Ureter (tissue), 1 donor: Measurements from ENCODE around the gene CACNA1H. TPM values are rescaled to one million over a fixed set of nuclear protein-coding genes. Genes with fewer than 3 reads are reported as not detected.

ENCODE experiments used
- DNase-seq: peaks from one replicate; pipeline ENCODE4 v3.0.0-alpha.2; 2020; ENCODE audit warnings: low spot score
- total RNA-seq: library from RNA; stranded (reverse); gene quantifications from one replicate; pipeline ENCODE4 v1.2.4, GENCODE V29; 2023
- donor health status: DM: yes; HTN: yes; CAD: no.

CACNA1H gene
- total RNA-seq, 1 donor from 2014 or later, result 24.4 TPM

DNA sequence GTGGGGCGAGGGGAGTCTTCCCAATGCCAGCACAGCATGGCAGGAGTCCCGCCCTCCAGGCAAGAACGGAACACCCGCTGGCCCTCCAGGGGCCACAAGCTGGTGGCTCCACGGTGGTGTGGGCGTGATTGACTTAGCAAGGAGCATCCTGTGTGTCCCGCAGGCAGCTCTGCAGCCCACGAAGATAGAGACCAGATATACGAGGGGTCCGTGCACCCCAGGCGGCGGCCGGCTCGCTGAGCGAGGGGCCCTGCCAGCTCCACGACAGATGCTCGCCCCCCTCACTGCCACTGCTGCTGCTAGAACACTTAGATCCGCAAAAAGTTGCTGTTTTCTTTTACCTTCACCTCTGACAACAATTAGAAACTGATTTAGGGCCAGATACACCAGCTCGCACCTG is 10.0 kb upstream of the CACNA1H start:
- DNase-seq, result no peak

DNA sequence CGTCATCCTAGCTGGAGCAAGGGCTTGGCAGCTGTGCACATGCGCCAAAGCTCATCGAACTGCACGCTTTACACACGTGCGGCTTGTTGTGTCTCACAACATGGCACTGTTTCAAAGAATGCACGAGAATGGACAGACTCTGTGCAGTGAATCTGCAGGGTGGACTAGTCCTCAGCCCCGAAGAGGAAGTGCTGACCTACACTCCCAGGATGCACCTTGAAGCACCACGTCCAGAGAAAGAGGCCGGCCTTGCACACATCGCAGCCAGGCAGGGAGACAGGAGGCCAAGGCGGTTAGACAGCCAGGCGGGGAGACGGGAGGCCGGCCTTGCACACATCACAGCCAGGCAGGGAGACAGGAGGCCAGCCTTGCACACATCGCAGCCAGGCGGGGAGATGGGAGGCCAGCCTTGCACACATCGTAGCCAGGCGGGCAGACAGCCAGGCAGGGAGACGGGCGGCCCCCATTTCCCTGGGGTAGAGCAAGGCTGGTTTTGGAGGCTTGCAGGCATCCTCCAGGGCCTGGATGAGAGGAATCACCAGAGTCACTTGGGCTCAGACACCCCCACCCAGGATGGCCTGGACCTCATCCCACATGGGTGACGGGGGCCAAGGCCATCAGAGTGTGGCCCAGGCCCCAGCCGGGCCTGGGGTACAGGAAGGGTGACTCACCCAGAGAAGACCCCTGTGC is 9.0 kb upstream of the CACNA1H start:
- no peak for DNase-seq

DNA sequence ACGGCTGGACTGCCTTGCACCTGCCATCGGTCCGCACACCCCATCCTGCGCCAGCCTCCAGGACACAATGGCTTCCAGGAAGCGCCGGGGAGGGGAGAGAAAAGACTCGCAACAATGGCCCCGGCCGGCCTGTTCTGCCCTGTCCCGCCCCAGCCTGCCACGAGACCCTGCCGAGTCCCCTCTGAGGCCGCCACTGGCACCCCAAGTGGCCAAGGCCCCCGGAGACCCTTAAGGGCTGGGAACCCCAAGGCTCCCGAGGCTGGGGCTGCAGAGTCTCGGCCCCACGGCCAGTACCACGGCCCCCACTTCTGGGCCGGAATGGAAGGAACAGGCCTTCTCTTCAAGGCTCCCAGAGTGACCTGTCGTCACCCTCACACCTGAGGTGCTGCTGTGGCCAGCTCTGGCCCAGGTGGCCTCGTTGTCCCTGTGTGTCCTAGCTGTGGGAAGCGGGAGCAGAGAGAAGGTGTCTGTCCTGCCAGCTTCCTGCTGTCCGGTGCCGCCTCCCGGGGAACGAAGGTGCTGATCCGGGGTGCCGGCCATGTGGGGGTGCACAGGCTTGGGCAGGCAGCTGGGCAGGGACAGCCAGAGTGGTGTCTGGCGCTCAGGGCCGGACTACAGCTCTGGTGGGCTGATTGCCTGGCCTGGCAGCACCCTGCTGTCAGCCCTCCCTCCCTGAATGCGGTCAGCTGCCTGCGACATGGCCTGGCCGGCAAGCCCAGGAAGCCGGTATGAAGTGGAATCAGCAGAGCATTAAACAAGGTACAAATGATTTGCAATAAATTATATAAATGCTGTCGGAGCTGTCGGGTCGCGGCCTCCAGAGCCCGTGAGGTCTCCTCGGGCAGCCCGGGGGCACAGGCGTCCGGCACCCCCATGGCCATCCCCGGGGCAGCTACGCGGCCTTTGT is 8.2 kb upstream of the CACNA1H start:
- no peak for DNase-seq

DNA sequence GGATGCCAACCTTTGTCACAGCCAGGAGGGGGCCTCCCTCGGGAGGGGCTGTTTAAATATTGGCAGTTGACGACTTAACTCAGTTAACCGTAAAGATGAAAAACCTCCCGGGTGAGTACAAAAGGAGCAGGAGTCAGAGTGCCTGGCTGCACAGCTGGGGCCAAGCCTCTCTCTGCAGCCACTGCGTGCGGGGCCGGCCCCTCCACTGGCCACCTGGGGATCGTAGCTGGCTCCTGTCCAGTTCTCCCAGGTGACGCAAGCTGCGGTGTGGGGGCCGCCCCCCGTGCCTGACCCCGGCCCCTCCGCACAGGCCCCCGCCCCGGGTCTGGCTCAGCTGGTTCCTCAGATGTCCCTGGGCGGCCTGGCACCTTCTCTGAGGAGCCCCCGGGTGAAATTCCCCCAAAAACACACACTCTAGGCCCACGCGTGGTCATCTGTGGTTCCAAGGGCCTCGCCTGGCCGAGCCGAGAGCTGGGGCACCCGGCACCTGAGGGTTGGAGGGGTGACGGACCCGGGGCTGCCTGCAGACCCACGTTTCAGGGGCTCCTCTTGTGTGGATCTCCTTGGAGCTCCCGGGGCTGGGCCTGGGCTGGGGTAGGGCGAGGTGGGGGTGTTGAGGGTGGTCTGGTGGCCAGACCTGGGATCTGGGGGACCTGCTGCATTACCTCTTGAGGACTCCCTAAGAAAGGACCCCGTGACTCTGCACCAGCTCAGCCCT is 7.4 kb upstream of the CACNA1H start:
- DNase-seq, result no peak

DNA sequence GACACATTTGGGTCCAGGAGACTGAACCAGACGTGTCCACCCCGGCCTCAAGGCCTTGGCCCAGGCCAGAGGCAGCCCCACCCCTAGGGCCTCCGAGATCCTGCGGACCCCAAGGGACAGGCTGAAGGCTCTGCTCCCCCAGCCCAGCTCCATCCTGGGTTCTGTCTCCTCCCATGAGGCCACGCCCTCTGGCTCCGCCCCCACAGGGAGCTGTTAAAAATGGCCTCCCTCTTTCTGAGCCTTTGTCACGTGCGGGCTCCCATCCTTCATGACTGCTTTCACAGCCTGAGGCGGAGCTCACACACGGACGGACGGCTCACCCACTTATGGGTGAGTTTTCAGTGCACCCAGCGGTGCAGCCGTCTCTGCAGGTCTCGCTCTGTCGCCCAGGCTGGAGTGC is 6.5 kb upstream of the CACNA1H start:
- no peak for DNase-seq

DNA sequence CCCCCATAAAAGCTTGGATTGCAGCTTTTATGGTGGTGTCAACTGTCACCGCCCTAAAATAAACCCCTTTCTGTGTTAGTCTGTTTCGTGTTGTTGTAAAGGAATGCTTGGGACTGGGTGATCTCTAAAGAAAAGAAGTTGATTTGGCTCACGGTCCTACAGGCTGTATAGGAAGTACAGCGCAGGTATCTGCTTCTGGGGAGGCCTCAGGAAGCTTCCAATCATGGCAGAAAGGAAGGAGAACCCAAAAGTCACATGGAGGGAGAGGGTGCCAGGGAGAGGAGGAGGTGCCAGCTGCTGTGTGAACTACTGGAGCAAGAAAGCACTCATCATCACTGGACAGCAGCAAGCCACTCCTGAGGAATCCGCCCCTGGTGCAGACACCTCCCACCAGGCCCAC is 5.9 kb upstream of the CACNA1H start:
- DNase-seq, result no peak

DNA sequence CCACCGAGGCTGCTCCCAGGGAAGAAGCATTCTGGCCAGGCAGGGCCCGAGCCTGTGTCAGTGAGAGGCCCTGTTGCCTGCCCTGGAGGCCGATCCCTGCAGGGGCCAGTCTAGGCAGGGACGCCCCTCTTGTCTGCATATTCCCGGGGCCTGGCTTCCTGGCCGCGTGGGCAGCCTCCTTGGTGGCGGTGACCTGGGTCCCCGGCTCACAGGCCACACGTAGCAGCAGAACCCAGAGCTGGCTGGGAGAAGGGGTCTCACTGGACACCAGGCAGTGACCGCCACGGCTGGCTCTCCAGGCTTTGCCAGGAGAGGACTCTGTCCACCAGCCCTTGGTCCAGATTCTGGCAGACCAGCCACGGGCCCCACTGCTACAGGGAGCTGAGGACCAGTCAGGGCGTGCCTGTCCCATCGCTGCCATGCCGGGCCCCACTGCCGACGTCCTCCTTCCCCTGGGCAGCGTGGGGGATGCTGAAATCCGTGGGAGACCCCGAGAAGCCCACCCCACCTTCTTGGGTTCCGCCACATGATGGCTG is 3.7 kb upstream of the CACNA1H start:
- DNase-seq, result no peak

DNA sequence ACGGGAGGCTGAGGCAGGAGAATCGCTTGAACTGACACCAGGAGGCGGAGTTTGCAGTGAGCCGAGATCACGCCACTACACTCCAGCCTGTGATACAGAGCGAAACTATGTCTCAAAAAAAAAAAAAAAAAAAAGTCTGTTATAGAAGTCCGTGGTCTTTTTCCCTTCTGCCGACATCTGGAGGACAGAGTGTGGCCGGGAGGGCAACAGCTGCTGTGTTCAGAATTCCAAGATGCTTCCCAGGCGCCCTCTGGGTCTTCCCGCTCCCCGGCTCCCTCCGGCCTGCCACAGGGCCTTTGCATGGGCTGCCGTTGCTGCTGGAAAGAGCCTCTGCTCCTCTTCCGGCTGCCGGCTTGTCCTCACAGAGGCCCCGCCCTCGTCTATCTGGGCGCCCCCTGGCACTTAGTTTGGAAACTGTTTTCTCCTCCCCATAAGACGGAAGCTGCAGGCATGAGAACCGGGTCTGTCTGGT is 2.4 kb upstream of the CACNA1H start:
- no peak for DNase-seq

DNA sequence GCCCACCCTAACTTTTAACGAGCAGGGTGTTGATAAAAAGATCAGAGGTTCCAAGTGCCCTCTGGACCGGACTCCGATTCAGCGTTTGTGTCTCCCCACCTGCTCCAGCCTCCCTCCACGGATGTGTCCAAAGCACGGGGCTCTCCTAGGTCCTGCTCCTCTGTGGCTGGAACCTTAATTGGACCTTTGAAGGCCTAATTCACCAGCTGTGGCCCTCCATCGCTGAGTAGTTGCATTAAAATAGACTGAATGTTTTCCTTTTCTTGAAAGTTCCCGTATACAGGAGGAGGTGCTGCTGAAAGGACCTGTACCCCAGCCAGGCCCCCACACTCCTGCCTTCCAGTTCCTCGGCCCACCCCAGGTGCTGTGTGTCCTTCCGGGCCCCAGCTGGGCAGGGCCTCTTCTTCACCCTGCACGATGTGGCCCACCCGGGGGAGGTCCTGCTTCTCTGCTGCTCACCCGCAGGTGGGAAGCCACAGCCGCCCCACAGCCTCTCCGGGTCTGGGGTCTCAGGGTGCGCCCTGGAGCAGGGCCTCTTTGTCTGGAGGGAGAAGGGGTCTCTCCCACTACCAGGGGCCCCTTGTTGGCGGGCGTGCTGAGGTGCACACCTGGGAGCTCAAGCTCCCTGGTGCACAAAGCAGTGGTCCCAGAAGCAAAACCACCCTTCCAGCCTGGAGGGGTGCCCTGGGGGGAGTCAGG is 1.3 kb upstream of the CACNA1H start:
- no peak for DNase-seq

DNA sequence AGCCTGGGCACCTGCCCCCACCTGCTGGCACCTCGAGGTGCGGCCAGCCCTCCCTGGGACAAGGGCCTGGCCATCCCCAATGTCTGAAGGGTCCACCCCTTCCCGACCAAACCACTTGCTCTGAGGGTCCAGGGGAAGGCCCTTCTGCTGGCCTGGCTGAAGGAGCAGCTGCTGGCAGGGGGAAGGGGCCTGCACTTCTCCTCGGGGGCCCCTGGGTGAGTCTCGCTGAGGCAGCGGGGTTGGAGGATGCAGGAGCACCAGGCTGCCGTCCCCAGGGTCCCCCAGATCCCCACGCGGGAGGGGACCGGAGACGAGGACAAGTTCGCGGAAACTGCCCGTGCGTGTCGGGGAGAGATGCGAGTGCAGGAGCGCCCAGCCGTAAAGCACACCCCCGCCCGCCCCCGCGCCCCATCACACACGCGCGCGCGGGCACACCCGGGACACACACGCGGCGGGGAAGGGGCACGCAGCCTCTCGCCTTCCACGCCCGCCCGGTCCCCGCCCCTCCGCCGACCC is 725 bp upstream of the CACNA1H start:
- no peak for DNase-seq

DNA sequence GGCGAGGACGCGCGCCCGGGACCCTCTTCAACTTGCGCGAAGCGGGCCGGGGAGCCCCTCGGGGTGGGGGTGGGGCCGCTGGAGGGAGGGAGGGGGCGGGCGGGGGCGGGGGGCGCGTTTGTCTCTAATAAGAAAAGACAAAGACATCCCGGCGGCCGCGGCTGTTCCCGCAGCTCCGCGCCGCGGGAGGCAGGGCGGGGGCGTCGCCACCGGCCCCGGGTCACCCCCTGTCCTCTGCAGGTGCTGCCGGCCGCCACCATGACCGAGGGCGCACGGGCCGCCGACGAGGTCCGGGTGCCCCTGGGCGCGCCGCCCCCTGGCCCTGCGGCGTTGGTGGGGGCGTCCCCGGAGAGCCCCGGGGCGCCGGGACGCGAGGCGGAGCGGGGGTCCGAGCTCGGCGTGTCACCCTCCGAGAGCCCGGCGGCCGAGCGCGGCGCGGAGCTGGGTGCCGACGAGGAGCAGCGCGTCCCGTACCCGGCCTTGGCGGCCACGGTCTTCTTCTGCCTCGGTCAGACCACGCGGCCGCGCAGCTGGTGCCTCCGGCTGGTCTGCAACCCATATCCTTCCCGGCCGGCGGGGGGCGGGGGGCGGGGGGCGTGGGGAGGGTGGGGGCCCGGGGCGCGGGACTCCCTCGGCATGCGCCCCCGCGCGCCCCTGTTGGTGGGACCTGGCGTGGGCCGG is 714 bp downstream of the CACNA1H start:
- DNase-seq, result no peak

DNA sequence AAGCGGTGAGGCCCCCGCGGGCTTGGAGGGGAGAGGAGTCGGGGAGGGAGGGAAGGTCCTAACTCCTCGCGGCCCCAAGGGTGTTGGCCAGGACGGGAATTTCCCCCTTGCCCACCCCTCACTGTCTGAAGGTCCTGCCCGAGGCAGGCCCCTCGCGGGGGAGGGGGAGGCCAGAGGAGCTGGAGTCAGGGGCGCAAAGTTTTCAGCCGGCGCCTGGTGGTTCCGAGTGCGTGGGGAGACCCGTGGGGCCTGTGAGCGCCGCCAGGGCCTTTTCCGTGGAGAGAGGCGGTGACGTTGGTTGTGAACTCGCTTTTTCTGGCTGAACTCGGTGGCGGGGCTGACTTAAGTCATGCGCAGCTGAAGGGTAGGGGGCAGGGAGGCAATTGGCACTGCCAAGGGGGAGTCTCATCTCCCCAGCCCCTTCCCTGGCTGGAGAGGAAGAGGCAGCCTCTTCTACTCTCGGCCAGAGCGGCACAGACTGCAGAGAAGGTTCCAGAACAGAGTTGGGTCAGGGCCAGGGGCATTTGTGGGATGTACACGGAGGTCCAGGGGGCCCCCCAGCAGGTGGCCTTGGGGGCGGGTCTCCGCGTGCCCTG is 1.5 kb downstream of the CACNA1H start:
- DNase-seq, result no peak

DNA sequence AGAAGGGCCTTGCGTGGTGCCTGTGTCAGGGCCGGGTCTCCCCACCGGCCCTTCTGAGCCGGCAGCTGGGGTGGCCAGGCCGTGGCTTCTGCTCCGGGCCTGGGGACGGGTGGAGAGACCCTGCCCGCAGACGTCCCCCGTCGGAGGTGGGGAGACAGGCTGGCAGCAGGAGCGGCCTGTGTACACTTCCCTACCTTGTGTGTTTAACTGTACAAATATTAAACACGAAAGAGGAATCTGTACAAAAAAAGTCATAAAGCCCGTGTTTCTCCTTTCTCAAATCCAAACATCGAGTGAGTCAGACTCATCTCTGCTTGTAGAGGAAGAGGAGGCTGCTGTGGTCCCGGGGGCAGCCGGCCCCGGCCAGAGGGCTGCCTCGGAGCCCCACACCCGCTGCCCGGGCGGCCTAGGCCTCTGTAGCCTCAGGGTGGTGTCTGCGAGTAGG is 2.0 kb downstream of the CACNA1H start:
- no peak for DNase-seq

DNA sequence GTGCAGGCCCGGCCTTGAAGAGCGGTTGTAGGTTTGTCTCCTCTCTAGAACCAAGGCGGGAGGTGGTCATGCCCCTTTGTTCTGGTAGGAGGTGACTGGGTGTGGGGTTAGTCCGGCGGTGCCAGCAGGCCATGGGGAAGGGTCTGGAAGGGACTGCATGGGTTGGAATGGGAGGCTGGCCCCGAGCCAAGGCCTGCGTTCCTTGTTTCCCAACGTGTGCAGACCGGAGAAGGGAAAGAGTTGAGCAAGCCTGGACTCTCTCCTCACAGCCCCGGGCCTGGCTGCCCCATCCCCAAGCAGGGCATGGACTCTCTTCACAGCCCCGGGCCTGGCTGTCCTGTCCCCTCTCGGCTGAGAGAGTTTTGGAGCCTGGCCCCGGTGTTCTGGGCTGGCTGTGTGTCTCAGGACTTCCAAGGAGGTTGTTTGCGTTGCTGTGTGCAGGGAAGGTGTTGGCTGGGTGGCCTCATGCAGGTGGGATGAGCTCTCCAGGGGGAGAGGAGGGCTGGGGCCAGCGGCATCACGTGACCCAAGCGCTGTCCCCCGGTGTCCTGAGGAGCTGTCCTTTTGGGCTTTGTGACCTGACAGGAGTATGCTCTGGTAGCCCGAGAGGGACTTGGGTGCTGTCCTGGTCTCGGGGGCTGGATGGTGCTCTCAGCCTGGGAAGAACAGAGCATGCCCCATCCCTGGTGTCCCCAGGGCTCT is 2.6 kb downstream of the CACNA1H start:
- DNase-seq, result no peak

DNA sequence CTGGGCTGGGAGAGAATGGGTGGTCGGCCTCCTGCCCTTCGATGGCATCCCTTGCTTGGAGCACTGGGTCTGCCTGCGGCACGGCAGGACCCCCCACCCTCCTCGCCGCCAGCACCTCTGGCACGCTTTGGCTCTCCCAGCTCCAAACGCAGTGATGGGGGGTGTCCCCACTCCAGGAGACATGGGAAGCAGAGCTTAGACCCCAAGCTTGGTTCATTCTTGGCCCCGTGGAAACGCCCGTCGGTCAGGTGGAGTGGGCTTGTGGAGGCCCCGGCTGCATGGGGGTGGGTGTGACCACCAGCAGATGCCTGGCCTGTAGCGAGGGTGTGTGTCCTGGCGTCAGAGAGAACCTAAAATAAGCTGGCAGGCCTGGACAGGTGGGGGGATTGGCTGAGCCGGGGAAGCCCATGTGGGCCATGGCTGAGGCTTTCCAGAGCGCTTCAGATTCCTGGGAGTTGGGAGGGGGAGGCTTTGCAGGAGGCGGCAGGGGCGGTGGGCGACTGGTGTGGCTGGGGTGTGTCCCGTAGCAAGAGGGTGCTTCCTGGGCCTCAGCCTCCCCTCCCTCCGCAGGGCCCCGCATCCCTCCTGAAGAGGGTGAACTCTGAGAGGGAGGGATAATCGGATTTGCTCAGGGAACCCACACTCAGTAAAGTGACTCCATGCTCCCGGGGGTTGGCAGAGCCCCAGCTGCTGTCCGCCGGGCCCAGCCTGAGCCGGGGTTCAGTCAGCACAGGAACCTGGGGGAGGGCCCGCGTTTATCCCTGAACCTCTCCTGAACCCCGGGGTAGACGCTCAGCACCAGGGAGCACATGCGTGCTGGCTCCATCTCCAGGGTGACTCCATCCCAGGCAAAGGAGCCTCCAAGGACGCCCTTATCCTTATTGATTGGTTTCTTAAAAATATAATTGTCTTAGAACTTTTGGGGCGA is 3.4 kb downstream of the CACNA1H start:
- DNase-seq, result no peak

DNA sequence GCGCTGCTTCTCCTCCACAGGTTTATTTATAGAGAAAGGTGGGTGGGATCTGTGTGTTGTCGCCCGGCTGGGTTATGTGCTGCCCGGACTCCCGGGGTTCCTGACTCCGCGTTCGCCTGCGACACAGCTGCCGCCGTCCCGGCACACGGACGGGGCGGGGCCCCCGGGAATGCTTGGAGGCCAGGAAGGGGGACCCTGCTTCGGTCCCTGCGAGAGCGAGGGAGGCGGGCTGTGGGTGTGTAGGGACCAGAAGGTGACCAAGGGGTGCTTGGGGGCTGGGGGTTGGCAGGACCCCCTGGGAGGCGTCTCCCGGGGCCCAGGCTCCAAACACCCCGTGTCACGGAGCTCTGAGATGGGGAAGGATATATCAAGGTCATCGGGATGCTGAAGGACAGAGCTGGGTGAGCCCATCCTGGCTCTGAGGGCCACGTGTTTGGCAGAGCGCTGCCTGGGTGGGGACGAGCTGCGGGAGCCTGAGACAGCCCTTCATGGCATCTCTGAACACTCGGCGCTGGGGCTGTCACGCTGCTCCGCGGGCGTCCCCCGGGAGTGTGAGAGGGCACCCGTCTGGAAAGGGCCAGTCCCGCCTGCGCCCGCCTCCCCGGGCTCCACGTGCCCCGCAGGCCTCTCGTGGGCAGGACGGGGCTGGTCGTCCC is 4.2 kb downstream of the CACNA1H start:
- no peak for DNase-seq

DNA sequence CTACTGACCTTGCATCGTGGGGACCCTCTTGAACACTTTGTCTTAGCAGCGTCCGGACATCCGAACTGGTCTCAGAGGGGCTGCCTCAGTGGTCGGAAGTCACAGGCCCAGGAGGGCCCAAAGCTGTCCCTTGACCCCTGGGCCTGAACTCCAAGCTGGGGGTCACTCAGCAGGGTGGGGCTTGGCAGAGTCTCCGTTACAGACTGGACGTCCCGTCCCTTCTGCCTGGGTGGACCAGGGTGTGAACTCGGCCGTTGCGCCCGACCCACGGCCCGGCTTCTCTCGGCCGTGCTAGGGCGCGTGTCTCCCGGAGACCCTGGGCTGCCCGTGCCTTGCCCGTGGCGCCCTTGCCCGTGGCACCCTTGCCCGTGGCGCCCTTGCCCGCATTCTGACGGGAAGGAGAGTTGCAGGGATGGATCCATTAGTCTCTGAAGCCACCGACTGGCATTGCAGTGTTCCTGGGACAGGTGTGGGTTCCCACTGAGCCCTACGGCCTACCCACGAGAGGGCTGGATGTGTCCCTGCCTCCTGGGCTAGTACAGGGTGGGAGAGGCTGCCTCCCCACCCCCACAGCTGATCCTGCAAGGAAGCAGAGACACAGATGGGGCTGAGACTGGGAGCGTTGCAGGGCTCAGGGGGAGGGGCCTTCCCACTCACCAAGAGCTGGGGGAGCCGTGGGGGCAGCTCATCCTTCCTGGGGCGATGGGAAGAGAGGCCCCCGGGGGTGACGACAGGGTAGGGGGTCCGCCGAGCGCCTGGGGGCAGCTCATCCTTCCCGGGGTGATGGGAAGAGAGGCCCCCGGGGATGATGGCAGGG is 4.9 kb downstream of the CACNA1H start:
- DNase-seq, result no peak
